Trophoblast cell (in vitro differentiated cells and primary cell): ENCODE results near the gene OTOG.

ENCODE experiments used
- DNase-seq, 2 donors: peaks; one replicate each; pipeline ENCODE4 v3.0.0-alpha.2; 2016
- H2AFZ ChIP-seq: 2 replicates; pipeline ENCODE4 v1.6.1; 2013; ENCODE audit warnings: low read length, moderate library complexity, mild to moderate bottlenecking; ENCODE audit not compliant: insufficient read depth, poor library complexity
- H2AK5ac ChIP-seq: 2 replicates; pipeline ENCODE4 v1.6.1; 2013; ENCODE audit warnings: mild to moderate bottlenecking, low read length
- H2BK120ac ChIP-seq: 2 replicates; pipeline ENCODE4 v1.6.1; 2013; ENCODE audit warnings: low read length, mild to moderate bottlenecking, moderate library complexity; ENCODE audit not compliant: insufficient read depth, poor library complexity
- H2BK12ac ChIP-seq: 2 replicates; pipeline ENCODE4 v1.6.1; 2013; ENCODE audit warnings: mild to moderate bottlenecking, low read length, moderate library complexity
- H2BK5ac ChIP-seq: 2 replicates; pipeline ENCODE4 v1.6.1; 2013; ENCODE audit warnings: low read length, low read depth, moderate library complexity, mild to moderate bottlenecking; ENCODE audit not compliant: poor library complexity
- H3K14ac ChIP-seq: 2 replicates; pipeline ENCODE4 v1.6.1; 2013; ENCODE audit warnings: mild to moderate bottlenecking, low read length
- H3K18ac ChIP-seq: 2 replicates; pipeline ENCODE4 v1.6.1; 2013; ENCODE audit warnings: mild to moderate bottlenecking, low read length
- H3K23ac ChIP-seq: 2 replicates; pipeline ENCODE4 v1.6.1; 2013; ENCODE audit warnings: low read length
- H3K27ac ChIP-seq: 2 replicates; pipeline ENCODE4 v1.5.1; 2013; ENCODE audit warnings: low read depth, mild to moderate bottlenecking, inconsistent platforms, low read length, moderate library complexity
- H3K27me3 ChIP-seq: 2 replicates; pipeline ENCODE4 v1.6.1; 2013; ENCODE audit warnings: inconsistent platforms, mild to moderate bottlenecking, low read length, moderate library complexity; ENCODE audit not compliant: insufficient read depth
- H3K36me3 ChIP-seq, 2 experiments: 1 replicate in 1 of 2; 2 replicates in 1 of 2; pipeline ENCODE4 v1.6.1; 2013; ENCODE audit warnings: low read length in 2 of 2, mild to moderate bottlenecking in 2 of 2, moderate library complexity in 1 of 2; ENCODE audit not compliant: insufficient read depth in 2 of 2, control insufficient read depth in 1 of 2
- H3K4ac ChIP-seq: 2 replicates; pipeline ENCODE4 v1.6.1; 2013; ENCODE audit warnings: low read depth, mild to moderate bottlenecking, low read length, moderate library complexity
- H3K4me1 ChIP-seq, 2 experiments: 1 replicate in 1 of 2; 2 replicates in 1 of 2; pipeline ENCODE4 v1.6.1; 2013; ENCODE audit warnings: low read length in 2 of 2, mild to moderate bottlenecking in 2 of 2, moderate library complexity in 1 of 2; ENCODE audit not compliant: insufficient read depth in 2 of 2, control insufficient read depth in 1 of 2
- H3K4me2 ChIP-seq: 2 replicates; pipeline ENCODE4 v1.6.1; 2013; ENCODE audit warnings: inconsistent platforms, mild to moderate bottlenecking, low read length, moderate library complexity
- H3K4me3 ChIP-seq: 2 replicates; pipeline ENCODE4 v1.5.1; 2013; ENCODE audit warnings: mild to moderate bottlenecking, low read depth, low read length, inconsistent platforms
- H3K79me1 ChIP-seq: one replicate; pipeline ENCODE4 v1.6.1; 2013; ENCODE audit warnings: low read length
- H3K79me2 ChIP-seq: 2 replicates; pipeline ENCODE4 v1.6.1; 2013; ENCODE audit warnings: low read length, mild to moderate bottlenecking; ENCODE audit not compliant: control insufficient read depth, insufficient read depth, poor library complexity
- H3K9ac ChIP-seq: 2 replicates; pipeline ENCODE4 v1.6.1; 2013; ENCODE audit warnings: mild to moderate bottlenecking, low read length
- H3K9me3 ChIP-seq: 2 replicates; pipeline ENCODE4 v1.6.1; 2013; ENCODE audit warnings: low read depth, mild to moderate bottlenecking, control low read depth, inconsistent platforms, low read length; ENCODE audit not compliant: insufficient read depth
- H4K12ac ChIP-seq: 2 replicates; pipeline ENCODE4 v1.6.1; 2013; ENCODE audit warnings: low read depth, mild to moderate bottlenecking, low read length, moderate library complexity
- H4K8ac ChIP-seq: 2 replicates; pipeline ENCODE4 v1.6.1; 2013; ENCODE audit warnings: low read depth, mild to moderate bottlenecking, low read length, moderate library complexity
- H4K91ac ChIP-seq: one replicate; pipeline ENCODE4 v1.6.1; 2013; ENCODE audit warnings: low read depth, mild to moderate bottlenecking, low read length, moderate library complexity
- WGBS: extraction: QIAGEN DNeasy Blood & Tissue Kit; methylation state at CpG from one replicate; pipeline ENCODE4 v1.1.7; 2013; ENCODE audit warnings: missing lambda C conversion rate; ENCODE audit not compliant: insufficient read length, insufficient coverage; ENCODE audit errors: extremely low coverage; 5-methylcytosine and 5-hydroxymethylcytosine counted together

The OTOG gene

DNA sequence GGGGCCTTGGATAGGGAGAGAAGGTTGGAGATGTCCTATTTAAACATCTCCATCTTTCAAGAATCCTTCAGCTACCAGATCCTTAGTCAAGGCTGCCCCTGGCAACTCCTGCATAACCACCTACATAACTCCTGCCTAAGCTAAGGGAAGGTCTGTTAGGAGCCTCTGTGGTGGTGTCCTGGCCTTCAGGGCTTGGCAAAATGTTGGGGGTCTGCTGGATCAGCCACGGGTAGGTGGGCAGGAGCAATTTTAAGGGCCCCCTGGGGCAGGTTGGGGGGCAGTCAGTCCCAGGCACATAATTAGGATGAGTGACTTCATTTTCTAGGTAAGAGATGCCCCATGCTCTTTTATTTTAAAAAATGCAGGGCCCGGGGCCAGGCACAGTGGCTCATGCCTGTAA, 28.7 kb upstream of the OTOG start:
- Histone ChIP-seq H2BK12ac (no peak overlapping the region), H3K9me3 (peaks cover 3% of the 10 kb centered on the region), H3K14ac (no peak overlapping the region), H3K4ac (no peak overlapping the region), H2AK5ac (no peak overlapping the region), H3K18ac (no peak overlapping the region), H3K27ac (no peak overlapping the region), H2AFZ (no peak overlapping the region), H3K36me3 (no peaks in the 10 kb centered on the region), H3K9ac (no peak overlapping the region), H4K12ac (no peak overlapping the region), H3K79me1 (no peaks in the 10 kb centered on the region), H2BK120ac (no peak overlapping the region), H3K4me2 (no peak overlapping the region), H3K23ac (no peak overlapping the region), H3K79me2 (no peaks in the 10 kb centered on the region), H3K4me3 (no peak overlapping the region), H3K4me1 (no peaks in the 10 kb centered on the region), H4K8ac (no peak overlapping the region), H4K91ac (no peak overlapping the region), H3K27me3 (no peaks in the 10 kb centered on the region), H2BK5ac (no peak overlapping the region)
- WGBS, result no CpG with 5 or more reads among the region's 2 CpGs
- DNase-seq, result no peak

DNA sequence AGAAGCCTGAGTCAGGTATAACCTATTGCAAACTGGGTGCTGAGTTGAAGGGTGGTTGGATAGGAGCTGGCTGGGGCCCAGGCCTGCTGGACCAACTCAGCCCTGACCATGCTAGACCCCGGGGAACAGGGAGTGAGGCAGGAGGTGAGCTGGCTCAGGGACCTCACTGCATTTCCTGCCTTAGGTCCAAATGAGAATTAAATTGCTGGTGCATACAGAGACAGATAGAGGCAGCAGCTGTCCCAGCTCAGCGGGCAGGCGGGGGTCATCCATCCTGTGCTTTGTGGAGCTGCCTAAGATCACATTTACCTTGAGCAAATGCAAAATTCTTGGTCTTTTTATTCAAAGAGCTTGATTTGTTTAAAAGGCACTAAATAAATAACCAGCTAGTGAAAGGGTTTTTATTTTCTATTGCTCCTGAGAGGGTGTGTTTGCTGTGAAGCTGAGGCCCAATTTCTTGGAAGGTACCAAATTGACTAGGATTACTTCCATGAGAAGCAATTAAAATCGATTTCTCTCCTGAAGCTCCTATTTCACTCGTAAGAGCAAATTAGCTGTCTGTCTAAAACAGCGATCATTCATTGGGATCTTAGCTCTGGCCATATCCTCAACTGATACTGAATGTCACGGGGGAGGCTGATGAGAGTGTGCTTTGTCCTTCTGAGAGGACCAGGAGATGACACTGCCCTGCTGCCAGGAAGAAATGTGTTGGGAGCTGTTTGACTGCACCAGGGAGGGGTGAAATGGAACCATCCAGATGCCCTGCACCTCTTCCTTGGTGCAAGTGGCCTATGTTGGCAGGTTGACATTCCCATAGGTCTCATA, 27.8 kb upstream of the OTOG start:
- Histone ChIP-seq H3K36me3 (no peaks in the 10 kb centered on the region), H3K79me2 (no peaks in the 10 kb centered on the region), H2AFZ (no peak overlapping the region), H3K4ac (no peak overlapping the region), H3K4me1 (no peaks in the 10 kb centered on the region), H3K27ac (no peak overlapping the region), H3K4me3 (no peak overlapping the region), H4K91ac (no peak overlapping the region), H3K14ac (no peak overlapping the region), H3K9ac (no peak overlapping the region), H3K4me2 (no peak overlapping the region), H3K27me3 (no peaks in the 10 kb centered on the region), H2BK12ac (no peak overlapping the region), H3K79me1 (no peaks in the 10 kb centered on the region), H3K18ac (no peak overlapping the region), H4K8ac (no peak overlapping the region), H2AK5ac (no peak overlapping the region), H4K12ac (no peak overlapping the region), H2BK5ac (no peak overlapping the region), H3K9me3 (peaks cover 3% of the 10 kb centered on the region), H3K23ac (no peak overlapping the region), H2BK120ac (no peak overlapping the region)
- no CpG with 5 or more reads among the region's 7 CpGs for WGBS
- DNase-seq, result no peak

DNA sequence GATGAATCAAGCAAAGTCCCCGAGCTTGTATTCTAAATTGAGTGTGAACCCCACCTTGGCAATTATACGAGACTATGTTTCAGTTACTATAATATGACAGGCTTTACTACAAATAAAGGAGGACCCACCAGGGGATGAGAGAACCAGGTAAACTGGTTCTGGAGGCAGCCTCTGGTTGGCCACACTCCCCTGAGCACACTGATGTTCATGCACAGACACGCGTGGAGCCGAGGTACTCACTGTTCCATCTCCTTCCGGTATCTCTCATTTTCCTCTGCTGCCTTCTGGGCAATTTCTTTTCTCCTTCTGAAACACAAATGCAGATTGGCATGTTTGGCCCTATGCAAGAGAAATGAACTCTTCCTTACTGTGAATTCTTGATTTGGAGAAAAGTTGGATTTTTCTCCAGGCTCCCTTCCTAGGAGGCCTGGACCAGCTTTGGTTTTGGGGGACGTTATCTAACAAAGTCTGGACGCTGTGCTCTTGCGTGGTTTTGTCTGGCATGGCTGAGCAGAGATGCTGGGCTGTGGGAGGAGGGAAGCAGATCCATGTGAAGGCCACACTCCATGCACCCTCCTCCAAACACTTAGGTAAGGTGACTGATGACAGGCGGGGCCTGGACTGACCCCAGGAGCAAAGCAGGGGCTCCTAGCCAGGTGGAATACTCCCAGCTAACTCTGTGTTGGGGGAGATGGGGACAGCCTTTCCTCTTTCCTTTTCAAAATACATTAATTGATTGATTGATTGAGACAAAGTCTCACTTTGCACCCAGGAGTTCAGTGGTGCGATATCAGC, 25.8 kb upstream of the OTOG start:
- Histone ChIP-seq H3K9ac (no peak overlapping the region), H3K79me1 (no peaks in the 10 kb centered on the region), H3K14ac (no peak overlapping the region), H3K4me3 (no peak overlapping the region), H4K91ac (no peak overlapping the region), H2BK120ac (no peak overlapping the region), H3K18ac (no peak overlapping the region), H2BK12ac (no peak overlapping the region), H3K27me3 (no peaks in the 10 kb centered on the region), H3K27ac (no peak overlapping the region), H3K4me1 (no peaks in the 10 kb centered on the region), H3K9me3 (peaks cover 3% of the 10 kb centered on the region), H3K4me2 (no peak overlapping the region), H3K36me3 (no peaks in the 10 kb centered on the region), H2BK5ac (no peak overlapping the region), H3K79me2 (no peaks in the 10 kb centered on the region), H3K23ac (no peak overlapping the region), H3K4ac (no peak overlapping the region), H2AK5ac (no peak overlapping the region), H4K8ac (no peak overlapping the region), H2AFZ (no peak overlapping the region), H4K12ac (no peak overlapping the region)
- no peak for DNase-seq
- no CpG with 5 or more reads among the region's 11 CpGs for WGBS

GRCh38 chr11:17522655-17523054, 24.4 kb upstream of the OTOG start:
- Histone ChIP-seq H2AK5ac (no peak overlapping the region), H2BK120ac (no peak overlapping the region), H3K14ac (no peak overlapping the region), H3K36me3 (no peaks in the 10 kb centered on the region), H3K27me3 (no peaks in the 10 kb centered on the region), H3K9ac (no peak overlapping the region), H4K91ac (no peak overlapping the region), H3K27ac (no peak overlapping the region), H3K23ac (no peak overlapping the region), H3K9me3 (no peaks in the 10 kb centered on the region), H4K8ac (no peak overlapping the region), H3K79me2 (no peaks in the 10 kb centered on the region), H3K4me3 (no peak overlapping the region), H3K4me2 (no peak overlapping the region), H2AFZ (no peak overlapping the region), H3K79me1 (no peaks in the 10 kb centered on the region), H3K4me1 (no peaks in the 10 kb centered on the region), H2BK12ac (no peak overlapping the region), H4K12ac (no peak overlapping the region), H3K18ac (no peak overlapping the region), H2BK5ac (no peak overlapping the region), H3K4ac (no peak overlapping the region)
- WGBS, result no CpG with 5 or more reads among the region's 17 CpGs
- DNase-seq, result no peak
